ENCODE results near the gene TOX3. TPM values are rescaled to one million over a fixed set of nuclear protein-coding genes. Genes with fewer than 3 reads are reported as not detected.
A peak's percentile ranks its signal among the peaks of the same experiment; 100 is the strongest.

The TOX3 gene
- total RNA-seq, 1 donor from 2014 or later = 3.9 TPM

DNA sequence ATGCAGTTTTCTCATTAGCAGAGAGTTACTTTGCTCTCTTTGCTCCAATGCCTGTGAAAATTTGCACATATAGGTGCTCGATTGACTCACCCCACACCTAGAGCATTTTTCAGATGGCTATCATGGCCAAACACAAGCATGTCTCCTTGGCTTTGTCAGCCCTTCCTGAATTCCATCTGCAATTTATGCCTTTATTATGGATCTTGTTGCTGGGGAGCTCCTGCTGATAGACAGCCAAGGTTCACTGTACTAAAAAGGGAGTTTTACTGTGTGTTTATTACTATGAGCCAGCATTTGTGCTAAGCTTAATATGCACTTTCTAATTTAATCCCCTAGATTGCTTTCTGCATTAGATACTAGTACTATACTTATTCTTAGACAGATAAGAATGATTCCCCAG, 93.3 kb downstream of the TOX3 start:
- no peak for DNase-seq (ENCODE audit: low spot score)

DNA sequence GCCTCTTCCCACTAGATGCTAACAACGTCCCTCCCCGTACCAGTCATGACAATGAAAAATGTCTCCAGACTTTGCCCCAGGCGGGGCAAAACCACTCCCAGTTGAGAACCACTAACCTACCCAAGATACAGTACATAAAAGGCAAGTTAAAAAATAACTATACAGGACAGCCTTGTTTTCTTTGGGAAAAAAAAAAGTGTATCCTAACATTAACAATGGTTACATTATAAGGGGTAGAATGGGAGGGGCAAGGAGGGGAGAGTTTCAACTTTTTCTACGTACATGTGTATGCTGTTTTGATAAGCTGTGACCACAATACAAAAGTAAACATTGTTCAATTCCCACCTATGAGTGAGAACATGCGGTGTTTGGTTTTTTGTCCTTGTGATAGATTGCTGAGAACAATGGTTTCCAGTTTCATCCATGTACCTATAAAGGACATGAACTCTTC, 94.9 kb downstream of the TOX3 start:
- DNase-seq (ENCODE audit: low spot score) = no peak

DNA sequence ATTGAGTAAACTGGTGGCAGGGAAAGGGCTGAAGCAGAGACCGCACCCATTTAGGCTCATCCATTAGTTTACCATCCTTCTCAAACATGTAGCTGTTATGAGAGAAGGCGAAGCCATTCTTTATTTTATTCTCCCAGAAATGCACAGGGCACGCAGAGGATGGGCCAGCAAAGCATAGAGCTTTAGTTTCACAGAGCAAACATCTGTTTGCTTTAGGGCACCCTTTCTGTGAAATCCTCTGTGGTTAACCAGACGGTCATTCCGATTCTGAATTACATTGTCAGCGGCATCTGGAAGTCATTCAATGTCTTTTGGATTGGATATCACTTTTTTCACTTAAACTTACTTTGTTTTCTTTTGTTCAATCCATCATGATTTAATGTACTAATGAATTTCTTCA, 96.0 kb downstream of the TOX3 start:
- DNase-seq (ENCODE audit: low spot score) = no peak

DNA sequence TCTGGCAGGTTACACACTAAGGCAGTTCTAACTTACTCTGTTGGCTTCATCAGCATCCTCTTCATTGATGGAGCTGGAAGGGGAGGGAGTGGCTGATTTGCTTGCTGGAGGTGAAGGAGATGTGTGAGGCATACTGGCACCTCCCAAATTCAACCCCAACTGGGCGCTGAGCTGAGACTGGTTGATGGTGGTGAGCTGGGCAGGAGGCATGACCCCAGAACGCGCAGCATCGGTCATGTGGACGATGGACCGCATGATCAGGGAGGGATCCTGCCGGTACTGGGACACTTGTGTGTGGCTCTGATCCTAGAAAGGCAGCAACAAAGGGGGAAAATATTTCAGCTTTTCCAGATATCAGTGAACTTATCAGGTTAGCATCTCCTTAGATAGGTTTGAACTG, 96.7 kb downstream of the TOX3 start:
- DNase-seq (ENCODE audit: low spot score) = no peak

DNA sequence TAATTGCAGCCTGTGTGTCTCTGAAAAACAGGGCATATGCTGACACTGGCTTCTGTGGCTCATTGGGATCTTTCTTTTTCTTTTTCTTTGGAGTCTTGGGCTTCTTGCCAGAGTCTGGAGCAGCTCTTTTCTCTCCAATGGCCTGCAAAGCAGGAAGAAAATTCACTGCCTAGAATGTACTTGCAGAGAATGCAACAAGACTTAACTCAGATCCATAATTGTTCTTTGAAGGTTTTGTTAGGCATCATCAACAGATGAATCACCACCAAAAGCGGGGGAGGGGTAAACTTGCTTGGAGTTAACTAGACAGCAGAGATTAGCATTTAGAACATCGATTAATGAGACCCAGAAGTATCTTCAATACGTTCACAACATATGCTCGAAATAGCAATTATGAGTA, 100.9 kb downstream of the TOX3 start:
- DNase-seq (ENCODE audit: low spot score) = peak; percentile 56

DNA sequence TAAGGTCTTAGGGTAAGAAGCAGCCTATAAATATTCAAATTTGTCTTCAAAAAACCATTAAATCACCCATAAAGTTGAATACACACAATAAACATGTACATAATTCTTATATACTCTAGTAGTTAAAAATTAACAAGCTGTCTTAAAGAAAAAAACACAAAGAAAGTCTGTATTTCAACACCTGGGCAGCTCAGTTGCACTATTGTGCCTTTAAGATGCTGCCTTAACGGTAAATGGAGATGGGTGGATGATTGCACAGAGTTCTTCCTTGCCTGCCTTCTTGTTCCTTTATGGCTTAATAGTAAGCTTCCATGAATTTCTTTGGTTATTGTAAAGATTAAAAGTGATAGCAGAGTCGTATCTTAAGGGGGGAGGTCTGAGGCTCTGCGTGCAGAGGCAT, 105.1 kb downstream of the TOX3 start:
- DNase-seq (ENCODE audit: low spot score) = no peak

DNA sequence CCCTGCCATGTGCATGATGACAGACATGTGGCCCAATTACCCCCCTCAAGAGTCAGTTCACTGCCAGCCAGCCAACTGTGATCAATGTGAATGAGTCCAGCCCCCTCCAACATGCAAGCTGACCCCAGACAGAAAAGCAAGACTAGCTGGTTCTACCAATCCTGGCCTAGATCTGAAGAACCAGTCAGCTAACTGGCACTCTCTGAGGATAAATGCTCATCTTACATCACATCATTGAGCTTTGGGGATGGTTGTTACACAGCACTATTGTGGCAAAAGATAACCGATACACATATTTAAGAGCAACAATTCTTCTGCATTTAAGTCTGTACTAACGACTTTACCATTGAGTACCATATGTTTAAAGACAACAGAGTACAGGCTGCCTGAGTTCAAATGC, 106.7 kb downstream of the TOX3 start:
- no peak for DNase-seq (ENCODE audit: low spot score)

DNA sequence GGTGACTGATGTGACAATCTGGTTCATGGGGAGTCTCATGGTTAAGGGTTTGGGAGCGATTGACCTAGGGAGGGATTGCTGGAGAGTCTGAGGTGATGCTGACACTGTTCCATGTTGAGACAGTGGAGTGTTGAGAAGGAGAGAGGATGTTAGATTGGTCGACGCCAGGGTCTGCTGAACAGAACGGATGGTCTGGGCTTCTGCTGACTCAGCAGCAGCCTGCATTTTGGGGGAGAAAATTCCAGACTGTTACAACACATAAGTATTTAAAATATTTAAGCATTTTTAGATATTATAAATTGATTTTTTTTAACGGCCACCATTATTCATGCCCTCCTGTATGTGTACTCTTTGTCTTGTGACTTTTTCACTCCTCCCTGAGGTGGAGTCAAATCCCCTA, 107.2 kb downstream of the TOX3 start:
- no peak for DNase-seq (ENCODE audit: low spot score)

DNA sequence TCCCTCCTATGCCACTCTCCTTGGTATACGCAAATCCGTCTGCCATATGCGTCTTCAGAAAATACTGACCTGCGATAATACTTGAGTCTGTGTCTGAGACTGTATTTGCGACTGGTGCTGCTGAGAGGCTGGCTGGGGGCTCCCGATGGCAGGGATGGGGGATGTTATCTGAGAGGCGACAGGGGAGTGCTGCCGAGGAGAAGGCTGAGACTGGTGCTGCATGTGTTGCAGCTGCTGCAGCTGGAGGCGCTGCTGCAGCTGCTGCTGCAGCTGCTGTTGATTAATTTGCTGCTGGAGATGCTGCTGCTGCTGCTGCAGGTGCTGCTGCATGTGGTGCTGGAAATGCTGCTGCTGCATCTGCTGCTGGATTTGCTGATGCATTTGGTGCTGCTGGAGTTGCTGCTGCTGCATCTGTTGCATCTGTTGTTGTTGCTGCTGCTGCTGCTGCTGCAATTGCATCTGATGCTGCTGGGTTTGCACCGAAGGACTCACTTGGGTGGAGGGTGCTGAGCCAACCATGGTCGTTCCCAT, 107.7 kb downstream of the TOX3 start:
- DNase-seq (ENCODE audit: low spot score) = no peak

DNA sequence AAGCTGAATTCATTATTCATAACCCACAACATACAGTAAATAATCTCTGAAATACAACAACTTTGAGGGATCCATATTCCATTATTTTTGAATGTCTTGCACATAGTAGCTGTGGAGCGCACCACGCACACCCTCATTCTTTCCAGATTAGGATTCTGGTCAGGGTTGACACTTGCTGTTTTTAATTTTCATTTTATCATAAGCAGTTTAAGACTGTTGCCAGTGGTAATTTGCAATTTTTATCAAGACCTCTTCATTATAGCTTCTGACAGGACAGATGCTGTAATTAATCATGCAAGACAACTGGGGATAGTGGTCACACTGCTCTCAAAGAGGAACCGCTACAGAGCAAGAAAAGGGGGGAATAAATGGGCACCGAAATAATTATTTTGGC, 109.7 kb downstream of the TOX3 start:
- DNase-seq (ENCODE audit: low spot score) = no peak

DNA sequence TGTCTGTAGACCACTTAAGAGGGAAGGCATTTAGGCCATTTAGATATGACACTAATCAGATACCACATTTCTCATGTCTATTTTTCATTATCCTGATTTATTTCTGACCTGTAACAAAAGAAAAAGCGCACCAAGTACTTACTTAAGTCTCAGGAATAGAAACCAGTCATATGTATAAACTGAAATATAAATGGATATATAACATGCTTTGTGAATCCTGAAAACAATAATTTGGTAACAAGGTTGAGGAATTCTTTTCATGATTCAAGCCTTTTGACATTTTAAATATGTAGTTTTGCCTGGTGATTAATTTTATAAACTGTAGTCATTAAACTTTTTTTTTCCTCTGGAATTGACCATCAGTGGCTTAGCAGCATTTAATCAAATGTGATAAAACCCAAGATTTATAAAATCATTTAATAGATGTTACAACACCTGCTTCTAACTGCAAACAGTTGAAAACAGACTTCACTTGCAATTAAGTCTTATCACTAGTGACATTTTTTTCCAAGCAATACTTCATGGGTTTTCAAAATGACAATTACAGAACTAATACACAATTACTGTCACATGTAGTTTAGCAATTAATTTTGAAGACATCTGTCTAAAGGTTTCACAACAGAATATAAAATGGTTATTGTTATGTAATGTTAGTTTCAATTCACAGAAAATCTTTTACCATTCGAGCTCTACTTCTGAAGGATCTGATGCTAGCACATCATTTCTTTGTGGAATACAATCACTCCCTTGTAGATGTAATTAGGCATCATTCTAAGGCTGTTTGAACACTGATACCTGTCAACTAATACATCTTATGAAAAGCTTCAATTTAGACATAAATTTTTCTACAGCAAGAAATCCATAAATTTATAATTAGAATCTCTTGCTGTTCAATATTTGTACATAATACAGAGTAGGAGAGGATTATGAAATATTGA, 110.3 kb downstream of the TOX3 start:
- DNase-seq (ENCODE audit: low spot score) = no peak

DNA sequence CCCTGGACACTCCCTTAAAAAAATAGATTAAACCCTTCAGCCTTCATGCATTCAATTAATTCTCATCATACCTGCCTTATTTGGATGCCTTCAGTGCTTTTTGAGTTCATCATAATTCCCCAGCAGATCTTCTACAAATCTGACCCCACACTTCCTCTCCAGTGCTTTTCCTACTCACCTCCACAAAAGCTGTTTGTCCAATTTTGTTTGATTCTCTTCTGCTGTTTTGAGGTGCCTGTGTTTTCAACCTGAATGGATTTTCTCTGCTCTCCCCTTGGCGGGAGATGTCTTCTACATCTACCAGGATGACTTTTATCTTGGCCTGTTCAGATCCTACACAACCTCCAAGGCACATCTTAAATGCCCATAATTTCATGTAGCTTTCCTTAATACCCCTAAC, 112.7 kb downstream of the TOX3 start:
- no peak for DNase-seq (ENCODE audit: low spot score)

DNA sequence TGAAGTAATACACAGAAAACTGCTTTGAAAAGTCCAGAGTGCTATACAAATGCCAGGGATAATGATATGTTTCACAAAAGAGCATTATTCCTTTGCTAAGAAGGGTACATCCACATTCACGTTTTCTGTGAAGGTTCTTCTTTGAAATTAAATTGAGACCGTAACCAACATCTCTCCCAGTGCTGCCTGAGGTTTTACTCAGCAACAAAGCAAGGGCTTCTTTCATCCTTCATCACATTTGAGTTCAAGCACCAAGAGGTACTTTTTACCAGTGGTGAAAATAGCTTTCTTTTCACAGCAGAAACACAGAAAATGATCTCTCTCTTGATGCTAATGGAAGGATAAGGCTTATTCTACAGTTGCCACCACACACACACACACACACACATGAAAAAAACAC, 113.3 kb downstream of the TOX3 start:
- no peak for DNase-seq (ENCODE audit: low spot score)

DNA sequence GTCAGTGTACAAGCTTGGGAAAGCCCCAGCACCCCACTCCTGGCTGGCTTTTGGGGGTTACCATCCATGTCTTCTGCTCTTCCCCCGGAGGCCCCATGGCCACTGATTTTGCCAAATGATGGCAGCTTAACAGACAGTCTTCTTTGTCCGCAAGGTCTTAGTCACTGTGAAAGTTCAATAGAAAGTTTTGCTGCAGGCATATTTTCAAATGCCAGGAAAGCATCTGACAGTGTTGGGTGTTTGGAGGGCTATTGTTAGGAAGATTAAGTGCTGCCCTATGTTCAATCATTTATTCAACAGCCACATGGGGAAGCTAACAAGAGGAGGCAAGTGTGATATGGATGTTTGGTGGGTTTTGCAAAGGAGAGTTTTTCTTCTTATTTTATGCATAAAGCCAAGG, 122.4 kb downstream of the TOX3 start:
- DNase-seq (ENCODE audit: low spot score) = no peak

DNA sequence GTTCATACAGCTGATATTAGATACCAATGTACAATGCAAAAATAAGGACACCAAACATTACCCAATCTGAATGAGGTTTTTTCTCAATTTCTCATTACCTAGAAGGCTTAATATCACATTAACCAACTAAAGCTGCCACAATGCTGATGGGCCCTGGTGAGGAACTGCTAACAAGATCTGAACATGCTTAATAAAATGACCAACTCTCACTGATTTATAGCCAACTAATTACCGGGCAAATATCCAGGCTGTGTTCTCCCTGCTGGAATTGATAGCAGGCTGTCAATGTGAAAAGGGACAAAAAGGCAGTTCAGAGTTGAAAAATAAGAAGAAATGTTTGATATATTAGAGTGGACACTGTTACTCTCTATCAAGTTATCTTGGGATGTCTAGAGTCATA, 124.6 kb downstream of the TOX3 start:
- DNase-seq (ENCODE audit: low spot score) = no peak

DNA sequence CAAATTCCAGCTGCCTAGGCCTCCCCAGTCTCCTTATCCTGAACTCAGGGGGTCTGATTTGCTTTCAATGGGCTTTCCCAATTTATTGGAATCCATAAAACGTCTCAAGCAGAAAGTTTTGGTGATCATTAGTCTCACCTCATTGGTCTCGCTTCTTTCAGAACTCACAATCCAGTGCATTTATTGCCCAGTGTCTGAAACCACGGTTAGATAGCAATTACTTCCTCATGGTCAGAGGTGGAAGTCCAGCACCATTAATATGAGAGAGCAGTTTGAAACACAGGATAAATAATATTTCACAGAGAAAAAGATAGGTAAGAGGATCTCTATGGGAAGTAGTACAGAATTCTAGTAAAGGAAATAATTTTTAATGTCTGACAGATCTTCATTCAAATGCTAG, 128.7 kb downstream of the TOX3 start:
- no peak for DNase-seq (ENCODE audit: low spot score)

DNA sequence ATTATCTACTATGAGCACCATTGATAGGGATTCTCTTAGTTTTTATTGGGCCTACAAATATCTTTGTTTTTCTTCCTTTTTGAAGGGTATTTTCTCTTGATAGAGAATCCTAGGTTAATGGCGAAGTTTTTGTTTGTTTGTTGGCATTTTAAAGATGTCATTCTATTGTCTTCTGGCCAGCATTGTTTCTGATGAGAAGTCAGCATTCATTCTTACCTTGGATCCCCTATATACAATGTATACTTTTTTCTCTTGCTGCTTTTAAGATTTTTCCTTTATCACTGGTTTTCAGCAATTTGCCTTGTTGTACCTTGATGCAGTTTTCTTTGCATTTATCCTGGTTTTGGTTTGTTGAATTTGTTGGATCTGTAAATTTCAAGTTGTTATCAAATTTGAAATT, 130.1 kb downstream of the TOX3 start:
- DNase-seq (ENCODE audit: low spot score) = no peak

DNA sequence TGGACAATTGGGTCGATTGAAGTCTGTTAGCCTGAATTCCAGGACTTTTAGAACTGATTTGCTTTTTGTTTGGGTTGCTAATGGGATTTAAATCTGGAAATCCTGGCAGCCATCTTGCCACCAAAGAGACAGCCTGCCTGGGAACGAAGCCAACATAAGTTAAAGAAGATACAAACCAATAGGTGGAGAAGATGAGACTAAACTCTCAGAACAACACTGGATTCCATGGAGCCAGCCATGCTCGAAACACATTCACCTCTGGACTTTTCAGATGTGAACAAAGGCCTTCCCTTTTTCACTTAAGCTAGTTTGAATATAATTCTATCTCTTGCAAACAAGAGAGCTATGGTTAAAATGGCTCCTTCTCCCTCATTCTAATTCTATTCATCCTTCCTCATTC, 135.9 kb downstream of the TOX3 start:
- DNase-seq (ENCODE audit: low spot score) = no peak

DNA sequence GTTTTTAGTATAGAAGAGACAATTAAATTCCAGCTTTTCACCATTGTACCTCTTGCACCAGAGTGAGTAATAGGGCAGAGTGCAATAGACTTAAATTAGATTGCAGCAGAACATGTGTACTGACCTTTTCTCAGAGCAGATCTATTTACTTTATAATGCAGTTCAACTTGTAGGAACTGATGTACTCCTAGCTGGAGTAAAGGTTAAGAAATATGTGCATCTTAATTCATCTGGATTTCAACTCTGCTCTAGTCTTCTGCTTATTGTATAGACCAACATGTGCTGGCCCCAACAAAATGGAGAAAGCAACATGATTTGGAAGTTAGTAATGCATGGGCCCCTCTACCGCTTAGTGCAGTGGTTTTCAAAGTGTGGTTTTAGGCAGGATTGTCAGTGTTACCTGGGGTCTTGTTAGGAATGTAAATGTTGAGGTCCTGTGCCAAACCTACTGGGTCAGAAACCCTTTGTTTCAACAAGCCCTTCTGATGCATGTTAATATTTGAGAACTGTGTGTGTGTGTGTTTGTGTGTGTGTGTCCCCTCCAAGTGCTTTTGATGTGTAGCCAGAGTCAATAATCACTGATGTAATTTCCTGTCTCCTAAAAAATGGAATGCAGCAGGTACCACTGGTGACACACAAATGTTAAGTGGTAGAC, 138.6 kb downstream of the TOX3 start:
- no peak for DNase-seq (ENCODE audit: low spot score)

DNA sequence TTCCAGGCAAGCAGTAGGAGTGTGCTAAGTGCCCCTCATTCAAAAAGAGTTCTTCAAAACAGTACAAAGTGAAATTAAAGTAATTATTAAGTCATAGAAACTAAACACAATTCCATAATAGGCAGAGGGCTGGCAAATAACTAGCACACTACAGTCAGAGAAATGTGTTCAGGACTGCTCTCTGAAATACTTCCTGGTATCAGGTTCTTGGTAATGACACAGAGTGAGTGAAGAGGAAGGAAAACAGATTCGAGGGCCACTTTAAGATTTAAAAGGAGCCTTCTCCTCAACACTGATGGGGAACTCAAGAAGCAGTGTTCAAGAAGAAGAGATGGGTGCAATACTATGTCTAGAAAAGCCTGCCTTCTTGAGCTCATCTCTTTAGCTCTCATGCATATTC, 139.2 kb downstream of the TOX3 start:
- no peak for DNase-seq (ENCODE audit: low spot score)

DNA sequence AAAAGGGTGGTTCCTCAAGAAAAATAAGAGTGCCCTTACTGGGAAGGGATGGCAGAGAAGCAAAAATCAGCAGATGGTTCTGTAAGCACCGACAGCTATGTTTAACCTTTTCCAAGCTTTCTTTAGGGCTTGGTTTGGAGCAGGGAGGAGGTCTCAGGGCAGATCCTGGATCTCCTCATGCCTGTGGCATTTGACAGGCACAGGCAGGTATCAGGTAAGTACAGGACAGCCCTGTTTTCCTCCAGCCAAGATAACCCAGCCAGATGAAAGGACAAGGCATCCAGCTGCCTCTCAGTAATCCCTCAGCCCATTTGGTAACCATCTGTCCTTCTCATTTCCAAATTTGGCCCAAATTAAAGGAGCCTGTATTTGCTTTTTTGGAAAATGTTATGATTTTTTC, 141.5 kb downstream of the TOX3 start:
- no peak for DNase-seq (ENCODE audit: low spot score)

DNA sequence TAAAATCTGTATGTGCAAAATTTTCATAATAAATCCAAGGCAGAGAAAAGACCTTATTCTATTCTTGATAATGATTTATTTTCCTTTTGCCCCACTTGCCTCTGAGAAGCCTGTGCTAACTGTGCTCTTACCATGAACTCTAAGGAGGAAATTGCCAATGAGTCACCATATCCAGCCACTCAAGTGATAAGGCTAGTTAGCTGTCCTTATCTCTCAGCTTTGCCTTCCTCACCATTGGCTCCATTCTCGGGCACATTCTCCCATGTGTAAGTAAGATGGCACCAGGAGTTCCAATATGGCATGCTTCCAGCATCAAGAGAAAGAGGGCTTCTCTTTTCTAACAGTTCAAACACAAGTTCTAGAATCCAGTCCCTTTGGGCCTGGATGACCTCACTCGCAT, 142.4 kb downstream of the TOX3 start:
- DNase-seq (ENCODE audit: low spot score) = no peak

DNA sequence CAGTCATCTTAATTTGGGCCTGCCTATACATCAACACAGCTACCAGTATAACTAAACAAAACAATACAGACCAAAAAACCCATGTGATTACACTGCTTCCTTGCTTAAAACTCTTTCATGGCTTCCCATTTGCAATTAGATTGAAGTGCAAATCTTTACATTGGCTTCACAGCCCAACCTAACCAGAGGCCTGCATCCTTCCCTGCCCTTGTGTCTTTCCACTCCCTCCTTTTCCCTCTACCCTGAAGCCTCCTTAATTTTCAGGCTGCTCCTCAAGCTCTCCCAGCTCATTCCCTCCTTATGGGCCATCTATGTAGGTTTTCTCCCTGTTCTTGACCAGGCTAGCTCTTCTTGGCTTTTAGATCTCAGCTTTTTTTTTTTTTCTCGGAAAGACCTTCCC, 147.8 kb downstream of the TOX3 start:
- no peak for DNase-seq (ENCODE audit: low spot score)
